MCF 10A (cell line): ENCODE results near the gene EXTL1. TPM values are rescaled to one million over a fixed set of nuclear protein-coding genes. Genes with fewer than 3 reads are reported as not detected.

Experiments
- BruUV-seq: library from RNA; stranded (reverse); fragments of 400-500 nt; replicated peaks from 2 replicates; lab custom pipeline; 2021; lab: Mats Ljungman, UMichigan
- CTCF ChIA-PET: fragments of 300-600 bp; sonication (Branson Sonifier 250); formaldehyde crosslinking; extraction: SDS; loops from one replicate; lab custom pipeline; 2021; ENCODE audit warnings: antibody characterized with exemption, inconsistent platforms; lab: Yijun Ruan, JAX
- POLR2A ChIA-PET: fragments of 300-600, 350-650 bp; sonication (Branson Sonifier 250); formaldehyde crosslinking; extraction: SDS; loops from one replicate; lab custom pipeline; 2020; ENCODE audit warnings: antibody characterized with exemption, inconsistent platforms; lab: Yijun Ruan, JAX
- DNase-seq: peaks from one replicate; pipeline ENCODE4 v3.0.0-alpha.2; 2018; ENCODE audit not compliant: unreplicated experiment
- H3K27ac Mint-ChIP-seq: one replicate; pipeline ENCODE4 v1.8.0; 2022; ENCODE audit warnings: mild to moderate bottlenecking, low read depth, mixed read lengths; ENCODE audit not compliant: unreplicated experiment
- H3K27me3 Mint-ChIP-seq: one replicate; pipeline ENCODE4 v1.8.0; 2022; ENCODE audit warnings: mixed read lengths; ENCODE audit not compliant: insufficient read depth, unreplicated experiment
- H3K36me3 Mint-ChIP-seq: one replicate; pipeline ENCODE4 v1.8.0; 2022; ENCODE audit warnings: mild to moderate bottlenecking, moderate library complexity, mixed read lengths; ENCODE audit not compliant: insufficient read depth, unreplicated experiment
- H3K4me1 Mint-ChIP-seq: one replicate; pipeline ENCODE4 v1.8.0; 2022; ENCODE audit warnings: mixed read lengths; ENCODE audit not compliant: insufficient read depth, unreplicated experiment
- H3K4me3 Mint-ChIP-seq: one replicate; pipeline ENCODE4 v1.8.0; 2022; ENCODE audit warnings: mild to moderate bottlenecking, moderate library complexity, mixed read lengths; ENCODE audit not compliant: unreplicated experiment
- H3K9me3 Mint-ChIP-seq: one replicate; pipeline ENCODE4 v1.8.0; 2022; ENCODE audit warnings: mixed read lengths; ENCODE audit not compliant: unreplicated experiment
- intact Hi-C: fragments of 100-400 bp; cut with micrococcal nuclease; formaldehyde crosslinking; loops from 2 replicates; pipeline ENCODE4 v1.14.1; 2022
- total RNA-seq: library from RNA; stranded (reverse); gene quantifications from 2 replicates; pipeline ENCODE4 v1.2.3, GENCODE V29; 2022
- TF ChIP-seq, protein P1 (sequence below): fragments of 200-600 bp; IDR thresholded peaks from one replicate; pipeline ENCODE4 v1.8.0; 2022; ENCODE audit warnings: antibody characterized with exemption, mild to moderate bottlenecking; ENCODE audit not compliant: unreplicated experiment

The EXTL1 gene
- total RNA-seq, 1 experiment from 2014 or later: not detected

DNA sequence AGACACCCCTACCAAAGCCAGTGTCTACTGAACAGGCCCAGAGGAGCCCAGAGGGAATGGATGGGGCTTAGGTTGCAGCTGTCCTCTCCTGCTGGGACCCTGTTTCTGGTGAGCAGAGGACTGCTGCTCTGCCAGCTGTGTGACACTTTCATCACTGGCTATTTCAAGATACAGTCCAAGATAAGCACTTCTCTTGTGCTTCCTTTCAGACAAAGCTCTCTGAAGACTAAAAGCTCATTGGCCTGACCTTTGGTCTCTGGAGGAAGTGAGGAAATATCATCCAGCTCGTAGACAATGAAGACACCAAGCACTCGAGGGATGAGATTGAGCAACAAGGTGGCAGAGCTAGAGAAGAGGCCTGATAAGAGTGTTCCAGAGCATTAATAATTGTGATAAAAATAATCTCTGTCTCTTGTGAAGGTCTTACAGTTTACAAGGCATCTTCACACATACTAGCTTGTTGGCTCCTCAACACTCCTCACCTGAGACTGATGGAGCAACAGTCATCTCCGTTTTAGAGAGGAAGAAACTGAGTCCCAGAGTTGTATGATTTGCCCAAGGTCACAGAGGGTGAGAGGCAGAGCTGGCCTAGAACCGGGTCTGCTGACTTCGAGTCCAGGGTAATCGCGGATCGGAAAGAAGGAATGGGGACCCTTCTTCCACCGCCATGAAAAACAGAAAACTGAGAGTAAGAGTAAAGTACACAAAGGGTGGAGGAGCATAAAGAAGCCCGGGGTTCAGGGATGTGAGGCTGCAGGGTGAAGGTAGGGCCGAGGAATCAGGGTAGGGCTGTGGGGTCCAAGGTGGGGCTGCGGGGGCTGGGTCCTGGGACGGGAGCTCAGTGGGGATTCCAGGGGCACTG lies 24.4 kb upstream of the EXTL1 start:
- peak; percentile 72 for DNase-seq
- Mint-ChIP-seq H3K36me3 (peaks cover 15% of the 10 kb centered on the region), H3K4me3 (peak overlapping the region; percentile 94), H3K27me3 (no peaks in the 10 kb centered on the region), H3K27ac (peak overlapping the region; percentile 94), H3K4me1 (peaks cover 9% of the 10 kb centered on the region), H3K9me3 (no peaks in the 10 kb centered on the region)
- intact Hi-C loops: loop anchor here (5.0 kb wide), 1 partner anchor 175 kb away; no protein-coding TSS in a partner anchor
- POLR2A ChIA-PET: interaction anchor here (0.7 to 5.6 kb wide), 28 partner anchors 9 to 418 kb away, joined by 3 to 39 read pairs (median 4); partner anchors contain the start of genes MTFR1L, PAQR7, PDIK1L and STMN1
- TF ChIP-seq, protein P1, sequence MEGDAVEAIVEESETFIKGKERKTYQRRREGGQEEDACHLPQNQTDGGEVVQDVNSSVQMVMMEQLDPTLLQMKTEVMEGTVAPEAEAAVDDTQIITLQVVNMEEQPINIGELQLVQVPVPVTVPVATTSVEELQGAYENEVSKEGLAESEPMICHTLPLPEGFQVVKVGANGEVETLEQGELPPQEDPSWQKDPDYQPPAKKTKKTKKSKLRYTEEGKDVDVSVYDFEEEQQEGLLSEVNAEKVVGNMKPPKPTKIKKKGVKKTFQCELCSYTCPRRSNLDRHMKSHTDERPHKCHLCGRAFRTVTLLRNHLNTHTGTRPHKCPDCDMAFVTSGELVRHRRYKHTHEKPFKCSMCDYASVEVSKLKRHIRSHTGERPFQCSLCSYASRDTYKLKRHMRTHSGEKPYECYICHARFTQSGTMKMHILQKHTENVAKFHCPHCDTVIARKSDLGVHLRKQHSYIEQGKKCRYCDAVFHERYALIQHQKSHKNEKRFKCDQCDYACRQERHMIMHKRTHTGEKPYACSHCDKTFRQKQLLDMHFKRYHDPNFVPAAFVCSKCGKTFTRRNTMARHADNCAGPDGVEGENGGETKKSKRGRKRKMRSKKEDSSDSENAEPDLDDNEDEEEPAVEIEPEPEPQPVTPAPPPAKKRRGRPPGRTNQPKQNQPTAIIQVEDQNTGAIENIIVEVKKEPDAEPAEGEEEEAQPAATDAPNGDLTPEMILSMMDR: no peak
- CTCF ChIA-PET: interaction anchor here (0.6 to 8.0 kb wide), 33 partner anchors 10 to 748 kb away, joined by 3 to 106 read pairs (median 4); partner anchors contain the start of genes MTFR1L and STMN1
- TSS peak; percentile 55 for BruUV-seq

DNA sequence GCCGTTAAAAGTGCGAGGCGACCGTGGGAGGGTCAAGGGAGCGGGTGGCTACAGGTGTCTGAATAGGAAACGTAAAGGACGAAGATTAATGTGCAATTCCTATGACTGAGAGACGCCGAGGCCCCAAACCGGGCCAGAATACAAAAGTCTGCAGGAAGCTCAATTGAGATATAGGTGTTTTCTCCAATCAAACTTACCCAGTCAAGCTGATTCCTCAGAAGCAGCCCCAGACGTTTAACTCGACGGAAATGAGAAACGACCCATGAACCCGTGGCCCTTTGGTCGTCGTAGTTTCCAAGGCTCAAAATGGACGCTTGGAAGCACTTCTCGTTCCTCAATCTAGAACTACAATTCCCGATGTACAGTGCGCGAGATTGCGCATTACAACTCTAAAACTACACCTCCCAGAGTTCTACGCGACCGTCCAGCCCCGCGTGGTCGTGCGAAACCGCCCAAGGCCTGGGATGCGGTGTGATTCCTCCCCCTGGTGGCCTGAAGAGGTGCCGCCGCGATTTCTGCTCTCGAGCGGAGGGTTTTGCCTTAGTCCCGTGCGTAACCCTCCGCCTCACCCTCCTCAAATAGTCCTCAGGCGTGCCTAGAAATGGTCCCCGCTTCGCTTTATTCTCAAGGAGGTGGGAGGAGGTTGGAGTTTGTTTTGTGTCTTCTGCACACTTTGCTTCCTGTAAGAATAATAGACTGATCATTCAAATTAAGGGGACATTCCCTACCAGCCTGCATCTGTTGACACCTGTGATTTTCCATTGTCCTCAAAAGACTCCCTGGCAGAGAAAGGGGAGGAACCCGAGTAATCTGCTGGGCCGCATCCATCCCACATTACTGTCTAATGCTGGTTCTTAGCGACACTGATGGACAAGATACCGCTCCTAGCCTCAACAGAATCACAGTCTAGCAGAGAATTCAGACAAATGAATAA lies 23.5 kb upstream of the EXTL1 start, which contains the start of gene PAFAH2:
Gene PAFAH2 (minus strand): TSS at position 236 of the 934 bp plus-strand sequence. CDS start 7,247 bp downstream, outside the sequence.
- Mint-ChIP-seq H3K27me3 (no peaks in the 10 kb centered on the region), H3K36me3 (peaks cover 7% of the 10 kb centered on the region)
- BruUV-seq: TSS peak; percentile 39

DNA sequence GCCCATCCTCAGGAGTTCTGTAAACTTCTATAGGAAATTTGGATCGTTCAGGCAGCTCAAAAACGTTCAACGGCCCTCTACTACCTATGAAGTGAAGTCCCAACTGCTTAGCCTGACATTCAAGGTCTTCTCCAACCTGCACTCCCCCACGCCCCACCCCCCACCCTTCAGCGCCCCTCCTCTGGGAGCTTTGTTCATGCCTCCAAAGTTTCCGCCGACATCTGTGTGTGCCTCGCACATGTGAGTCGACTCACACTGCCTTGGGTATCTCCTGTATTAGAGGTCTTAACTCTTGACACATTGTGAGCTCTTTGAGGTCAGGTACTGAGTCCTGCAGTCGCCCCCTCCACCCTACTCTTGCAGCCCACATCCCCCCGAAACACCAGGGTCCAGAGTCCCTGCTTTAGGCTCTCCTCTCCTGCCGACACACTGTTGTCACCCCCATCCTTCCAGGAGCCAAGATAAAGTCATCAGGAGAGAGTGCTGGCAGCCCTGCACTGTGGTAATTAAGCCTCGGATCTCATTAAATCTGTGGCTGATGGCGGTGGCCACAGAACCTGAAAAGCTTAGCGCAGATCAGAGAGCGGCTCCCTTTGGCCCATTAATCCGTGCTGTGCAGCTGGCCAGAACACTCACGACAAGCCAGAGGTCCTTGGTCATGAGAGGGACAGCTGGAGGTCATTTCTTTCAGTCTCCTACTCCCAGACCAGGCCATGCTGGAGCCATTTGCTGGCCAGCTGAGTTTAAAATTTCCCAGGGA lies 22.4 kb upstream of the EXTL1 start:
- intact Hi-C loops: loop anchor here (2.0 to 5.0 kb wide), 2 partner anchors 94 to 177 kb away; no protein-coding TSS in a partner anchor
- Mint-ChIP-seq H3K27me3 (no peaks in the 10 kb centered on the region), H3K9me3 (no peaks in the 10 kb centered on the region), H3K36me3 (peaks cover 4% of the 10 kb centered on the region), H3K27ac (no peak overlapping the region), H3K4me3 (no peak overlapping the region), H3K4me1 (peaks cover 7% of the 10 kb centered on the region)
- TF ChIP-seq, protein P1: no peak
- POLR2A ChIA-PET: interaction anchor here (0.8 to 5.6 kb wide), 5 partner anchors 36 to 179 kb away, joined by 3 to 39 read pairs (median 6); partner anchors contain the start of gene MTFR1L
- CTCF ChIA-PET: interaction anchor here (0.5 to 8.0 kb wide), 9 partner anchors 35 to 461 kb away, joined by 3 to 106 read pairs (median 3); no protein-coding TSS in a partner anchor
- no TSS peak for BruUV-seq
- no peak for DNase-seq

More for the DNA sequence above, 23.5 kb upstream of the EXTL1 start, which contains the start of gene PAFAH2:
- peak within 1 kb of the TSS; percentile 94 for H3K4me3 Mint-ChIP-seq
- DNase-seq: peak; percentile 99
- TF ChIP-seq, protein P1: peak; percentile 94
- no peaks in the 10 kb centered on the region for H3K9me3 Mint-ChIP-seq
- peaks cover 7% of the 10 kb centered on the region for H3K4me1 Mint-ChIP-seq
- intact Hi-C loops: loop anchor here (1.0 to 5.0 kb wide), 4 partner anchors 93 to 176 kb away; no protein-coding TSS in a partner anchor
- peak within 1 kb of the TSS; percentile 94 for H3K27ac Mint-ChIP-seq
- CTCF ChIA-PET: interaction anchor here (0.6 to 8.0 kb wide), 34 partner anchors 9 to 749 kb away, joined by 3 to 106 read pairs (median 4); partner anchors contain the start of genes MTFR1L and STMN1
- POLR2A ChIA-PET: interaction anchor here (0.6 to 5.6 kb wide), 26 partner anchors 12 to 320 kb away, joined by 3 to 39 read pairs (median 5); partner anchors contain the start of genes MTFR1L, PAQR7, PDIK1L and STMN1
